Keratinocyte (primary cell): ENCODE results near the gene SFXN2. TPM values are rescaled to one million over a fixed set of nuclear protein-coding genes. Genes with fewer than 3 reads are reported as not detected.

ENCODE experiments used
- DNase-seq: peaks from one replicate; pipeline ENCODE4 v3.0.0-alpha.2; 2011; ENCODE audit warnings: low read depth, missing footprints, low spot score
- FAIRE-seq: peaks from 2 replicates; lab custom pipeline; 2011; peaks lifted over from hg19 to GRCh38; lab: Jason Lieb, UNC
- H2AFZ ChIP-seq: 2 replicates; pipeline ENCODE4 v1.6.0; 2012; ENCODE audit warnings: low read length, control low read depth, inconsistent platforms; ENCODE audit not compliant: control insufficient read depth
- H3K27ac ChIP-seq: 2 replicates; pipeline ENCODE4 v1.5.1; 2011; ENCODE audit warnings: low read length; ENCODE audit not compliant: control insufficient read depth, insufficient read depth
- H3K27me3 ChIP-seq: 3 replicates; pipeline ENCODE4 v1.6.0; 2011; ENCODE audit warnings: low read length; ENCODE audit not compliant: control insufficient read depth, insufficient read depth; ENCODE audit errors: extremely low read depth
- H3K36me3 ChIP-seq, 2 experiments: 2 replicates in 1 of 2; 3 replicates in 1 of 2; pipeline ENCODE4 v1.5.1; 2011; ENCODE audit warnings: low read length in 2 of 2, mild to moderate bottlenecking in 1 of 2; ENCODE audit not compliant: control insufficient read depth in 2 of 2, insufficient read depth in 2 of 2; ENCODE audit errors: extremely low read depth in 1 of 2
- H3K4me1 ChIP-seq: 3 replicates; pipeline ENCODE4 v1.5.1; 2011; ENCODE audit warnings: low read length; ENCODE audit not compliant: control insufficient read depth, insufficient read depth; ENCODE audit errors: extremely low read depth
- H3K4me2 ChIP-seq: 3 replicates; pipeline ENCODE4 v1.6.0; 2011; ENCODE audit warnings: low read depth, low read length; ENCODE audit not compliant: control insufficient read depth, insufficient read depth; ENCODE audit errors: extremely low read depth
- H3K4me3 ChIP-seq, 3 experiments: fragments of 200-600 bp in 1 of 3; sonication (generic) in 1 of 3; 2 replicates in 2 of 3; 3 replicates in 1 of 3; pipeline ENCODE4 v1.5.1; 2011 to 2016; ENCODE audit warnings: low read length in 3 of 3, mild to moderate bottlenecking in 3 of 3, control low read depth in 2 of 3, inconsistent platforms in 1 of 3, low read depth in 1 of 3, mixed read lengths in 1 of 3, mixed run types in 1 of 3, moderate library complexity in 1 of 3; ENCODE audit not compliant: control insufficient read depth in 2 of 3, insufficient read depth in 2 of 3; ENCODE audit errors: extremely low read depth in 1 of 3
- H3K79me2 ChIP-seq: 2 replicates; pipeline ENCODE4 v1.6.0; 2012; ENCODE audit warnings: low read length; ENCODE audit not compliant: control insufficient read depth, insufficient read depth
- H3K9ac ChIP-seq: 3 replicates; pipeline ENCODE4 v1.6.0; 2011; ENCODE audit warnings: low read length; ENCODE audit not compliant: control insufficient read depth, insufficient read depth; ENCODE audit errors: extremely low read depth
- H3K9me1 ChIP-seq: 3 replicates; pipeline ENCODE4 v1.6.0; 2011; ENCODE audit warnings: low read length; ENCODE audit not compliant: control insufficient read depth, insufficient read depth; ENCODE audit errors: extremely low read depth
- H3K9me3 ChIP-seq: 2 replicates; pipeline ENCODE4 v1.5.1; 2012; ENCODE audit warnings: low read depth, low read length; ENCODE audit not compliant: control insufficient read depth
- H4K20me1 ChIP-seq: 3 replicates; pipeline ENCODE4 v1.6.0; 2011; ENCODE audit warnings: low read length; ENCODE audit not compliant: control insufficient read depth, insufficient read depth; ENCODE audit errors: extremely low read depth
- CTCF ChIP-seq, 3 experiments: IDR thresholded peaks in 1 of 3; conservative IDR thresholded peaks in 1 of 3; optimal IDR thresholded peaks in 1 of 3; 2 replicates in 2 of 3; 3 replicates in 1 of 3; pipeline versions ENCODE3 to v1.5.1; 2011; ENCODE audit warnings: low read length in 3 of 3, mild to moderate bottlenecking in 3 of 3, moderate library complexity in 2 of 3, control low read depth in 1 of 3, inconsistent platforms in 1 of 3; ENCODE audit not compliant: insufficient read depth in 2 of 3; ENCODE audit errors: extremely low read depth in 1 of 3
- EZH2 ChIP-seq: IDR thresholded peaks from one replicate; pipeline ENCODE4 v1.6.1; 2012; ENCODE audit warnings: inconsistent platforms, mild to moderate bottlenecking, low read length, moderate library complexity
- dilution Hi-C: fragments of 300-500 bp; cut with MboI; formaldehyde crosslinking; loops from one replicate; pipeline ENCODE4 v1.7.0; 2020; ENCODE audit warnings: low sequenced_read_pairs; ENCODE audit not compliant: extremely low pct_ligation_motif_present
- polyA plus RNA-seq, 5 experiments: library from polyadenylated mRNA; depleted of rRNA in 3 of 5; stranded (reverse) in 3 of 5; stranded (forward) in 1 of 5; unstranded in 1 of 5; fragments of >200 nt; gene quantifications; 1 replicate in 1 of 5; 2 replicates in 3 of 5; 3 replicates in 1 of 5; pipeline versions ENCODE4 v1.2.1 to v1.2.3, GENCODE V29; 2011 to 2012; ENCODE audit warnings: missing spikeins in 2 of 5, low read depth in 1 of 5, low replicate concordance in 1 of 5

The SFXN2 gene
- polyA plus RNA-seq, 1 donor (not counting 4 experiments of a cell fraction or from before 2014, with no cell fraction given), result 5.0 TPM

GRCh38 chr10:102764470-102765161 lies 50.2 kb downstream of the SFXN2 start:
- no peak for FAIRE-seq

GRCh38 chr10:102765336-102765735 lies 50.9 kb downstream of the SFXN2 start:
- no peak overlapping the region for H3K9ac ChIP-seq
- TF ChIP-seq EZH2, result no peak
- TF ChIP-seq CTCF (optimal IDR thresholded peaks at IDR 0.05 in 1 of 3, IDR thresholded peaks at IDR 0.05 in 1 of 3, conservative IDR thresholded peaks at IDR 0.05 in 1 of 3; ENCODE audit: extremely low read depth in 1 of 3, insufficient read depth in 2 of 3, low read length in 3 of 3), result no peak
- dilution Hi-C loops, result no loop called here
- DNase-seq, result no peak
- no peaks in the 10 kb centered on the region for H3K79me2 ChIP-seq
- H4K20me1 ChIP-seq, result no peaks in the 10 kb centered on the region
- peaks cover 38% of the 10 kb centered on the region for H3K4me1 ChIP-seq
- no peak overlapping the region for H3K4me2 ChIP-seq
- no peak for FAIRE-seq
- H3K4me3 ChIP-seq, result no peak overlapping the region
- no peaks in the 10 kb centered on the region for H3K9me1 ChIP-seq
- H3K9me3 ChIP-seq, result no peaks in the 10 kb centered on the region
- peaks cover 0 to 4% of the 10 kb centered on the region in 2 experiments for H3K36me3 ChIP-seq
- no peaks in the 10 kb centered on the region for H3K27me3 ChIP-seq
- no peak overlapping the region for H3K27ac ChIP-seq
- no peak overlapping the region for H2AFZ ChIP-seq

More at GRCh38 chr10:102764470-102765161, 50.2 kb downstream of the SFXN2 start:
- no peaks in the 10 kb centered on the region for H3K9me1 ChIP-seq
- no peak overlapping the region for H2AFZ ChIP-seq
- peaks cover 30% of the 10 kb centered on the region for H3K4me1 ChIP-seq
- peak overlapping the region; percentile 11 for H3K4me2 ChIP-seq
- no peaks in the 10 kb centered on the region for H3K9me3 ChIP-seq
- no peaks in the 10 kb centered on the region for H3K79me2 ChIP-seq
- DNase-seq, result no peak
- no peaks in the 10 kb centered on the region for H4K20me1 ChIP-seq
- no peaks in the 10 kb centered on the region for H3K27me3 ChIP-seq
- dilution Hi-C loops, result no loop called here
- TF ChIP-seq EZH2 (no peak), CTCF (optimal IDR thresholded peaks at IDR 0.05 in 1 of 3, IDR thresholded peaks at IDR 0.05 in 1 of 3, conservative IDR thresholded peaks at IDR 0.05 in 1 of 3; ENCODE audit: extremely low read depth in 1 of 3, insufficient read depth in 2 of 3, low read length in 3 of 3) (no peak)
- H3K36me3 ChIP-seq, result peaks cover 0 to 4% of the 10 kb centered on the region in 2 experiments
- H3K9ac ChIP-seq, result no peak overlapping the region
- no peak overlapping the region for H3K27ac ChIP-seq
- H3K4me3 ChIP-seq, result no peak overlapping the region
